ENCODE results near the gene DDX41.

- TF ChIP-seq CTCF (IDR thresholded peaks at IDR 0.05) (no peak), POLR2A (IDR thresholded peaks at IDR 0.05) (no peak), POLR2AphosphoS5 (IDR thresholded peaks at IDR 0.05; ENCODE audit: insufficient read depth in 1 of 2, low read depth in 1 of 2) (no peak)
Observed at GRCh38 chr5:177483042-177483441, 33.7 kb downstream of the DDX41 start.

Measured in vagina (tissue), 2 donors.